H1 (cell line): ENCODE results near the gene MATR3. TPM values are rescaled to one million over a fixed set of nuclear protein-coding genes. Genes with fewer than 3 reads are reported as not detected.
A peak's percentile ranks its signal among the peaks of the same experiment; 100 is the strongest.

Experiments
- ASH2L ChIP-seq: fragments of 200-600, 300-600 bp; sonication (generic); IDR thresholded peaks from one replicate; pipeline ENCODE4 v1.7.1; 2017; ENCODE audit warnings: low read length
- CHD1 ChIP-seq: IDR thresholded peaks from 2 replicates; pipeline ENCODE4 v1.6.1; 2012; ENCODE audit warnings: low read depth, low read length, improper control_type of control experiment
- E2F6 ChIP-seq: IDR thresholded peaks from 2 replicates; pipeline ENCODE4 v1.6.1; 2012; ENCODE audit warnings: inconsistent platforms
- HDAC2 ChIP-seq, 2 experiments: fragments of 300-600 bp in 1 of 2; sonication (generic) in 1 of 2; IDR thresholded peaks; 2 replicates each; pipeline ENCODE4 v1.6.1; 2011 to 2012; ENCODE audit warnings: low read depth in 2 of 2, low read length in 2 of 2, mild to moderate bottlenecking in 2 of 2, moderate library complexity in 2 of 2, borderline replicate concordance in 1 of 2, inconsistent platforms in 1 of 2
- PHF8 ChIP-seq: fragments of 200-600 bp; sonication (generic); conservative IDR thresholded peaks from 2 replicates; pipeline ENCODE4 v1.7.1; 2012; ENCODE audit warnings: low read depth, mild to moderate bottlenecking, inconsistent platforms, low read length, moderate library complexity
- POLR2A ChIP-seq, 2 experiments: IDR thresholded peaks; 1 replicate in 1 of 2; 2 replicates in 1 of 2; pipeline ENCODE4 v1.6.1; 2011; ENCODE audit warnings: low read depth in 2 of 2, low read length in 2 of 2, mild to moderate bottlenecking in 2 of 2; ENCODE audit errors: control extremely low read depth in 1 of 2
- RAD21 ChIP-seq, 2 experiments: IDR thresholded peaks in 1 of 2; conservative IDR thresholded peaks in 1 of 2; 2 replicates each; pipeline ENCODE4 v1.6.1; 2011; ENCODE audit warnings: low read depth in 2 of 2, low read length in 2 of 2, improper control_type of control experiment in 1 of 2, inconsistent platforms in 1 of 2, mild to moderate bottlenecking in 1 of 2, moderate library complexity in 1 of 2
- SAP30 ChIP-seq: fragments of 300-600 bp; sonication (generic); IDR thresholded peaks from 2 replicates; pipeline ENCODE4 v1.7.1; 2012; ENCODE audit warnings: low read length, moderate library complexity, mild to moderate bottlenecking, inconsistent platforms; ENCODE audit not compliant: insufficient read depth, insufficient replicate concordance
- SIN3A ChIP-seq, 2 experiments: IDR thresholded peaks in 1 of 2; conservative IDR thresholded peaks in 1 of 2; 2 replicates each; pipeline ENCODE4 v1.6.1; 2011 to 2012; ENCODE audit warnings: low read length in 2 of 2, improper control_type of control experiment in 1 of 2, low read depth in 1 of 2, mild to moderate bottlenecking in 1 of 2
- SP1 ChIP-seq: IDR thresholded peaks from 2 replicates; pipeline ENCODE4 v1.6.1; 2011; ENCODE audit warnings: low read depth, low read length
- TBP ChIP-seq: IDR thresholded peaks from 2 replicates; pipeline ENCODE4 v1.6.1; 2011; ENCODE audit warnings: low read depth, low read length, improper control_type of control experiment
- TCF12 ChIP-seq: IDR thresholded peaks from 2 replicates; pipeline ENCODE4 v1.6.1; 2011; ENCODE audit warnings: low read depth, mild to moderate bottlenecking, low read length
- YY1 ChIP-seq: IDR thresholded peaks from 2 replicates; pipeline ENCODE4 v1.6.1; 2011; ENCODE audit warnings: low read depth, mild to moderate bottlenecking, low read length
- polyA plus RNA-seq, 7 experiments: library from polyadenylated mRNA; depleted of rRNA in 3 of 7; stranded (reverse) in 5 of 7; unstranded in 2 of 7; fragments of >200 nt in 5 of 7; fragments of 200-250 nt in 2 of 7; gene quantifications; 1 replicate in 5 of 7; 2 replicates in 1 of 7; 4 replicates in 1 of 7; pipeline versions ENCODE4 v1.2.1 to v1.2.3, GENCODE V29; 2011 to 2013; ENCODE audit warnings: missing spikeins in 2 of 7, mixed read lengths in 2 of 7
- total RNA-seq: library from RNA; stranded (reverse); fragmentation: NEBNext Ultra II Directional; extraction: Animal tissue kit (Norgen Biotek cat#: 25700); gene quantifications from 2 replicates; pipeline ENCODE4 v1.2.1, GENCODE V29; 2021
- TF ChIP-seq, protein P1 (sequence below): IDR thresholded peaks from 2 replicates; pipeline ENCODE4 v1.6.1; 2011; ENCODE audit warnings: low read depth, mild to moderate bottlenecking, low read length; ENCODE audit not compliant: insufficient read depth

Gene MATR3
- total and polyA plus RNA-seq, 2 of the 8 experiments (the other 6 are each of a cell fraction or from before 2014, with no cell fraction given), result 116 to 389 TPM

GRCh38 chr5:139273572-139274289 lies 19.8 kb upstream of the MATR3 start (continued):
- TF ChIP-seq SP1 (peak; percentile 82; the same call in 1 of the 2 replicates), SAP30 (peak; percentile 13), E2F6 (peak; percentile 80), TCF12 (0 out of 2 replicates have a peak, but pooled peaks have one; percentile 41), RAD21 (IDR thresholded peaks at IDR 0.05 in 1 of 2, conservative IDR thresholded peaks at IDR 0.05 in 1 of 2; ENCODE audit: low read depth in 2 of 2, low read length in 2 of 2) (peak in 1 of 2 experiments; percentile 2; a peak in 1 of 4 replicates), SIN3A (conservative IDR thresholded peaks at IDR 0.05 in 1 of 2, IDR thresholded peaks at IDR 0.05 in 1 of 2; ENCODE audit: low read depth in 1 of 2, low read length in 2 of 2) (peak; percentile 43 to 88; a peak in 2 of 4 replicates), TBP (peak; percentile 93), CHD1 (0 out of 2 replicates have a peak, but pooled peaks have one; percentile 2), PHF8 (peak; percentile 78), YY1 (peak; percentile 56; the same call in 1 of the 2 replicates), ASH2L (peak; percentile 42), HDAC2 (IDR thresholded peaks at IDR 0.05; ENCODE audit: borderline replicate concordance in 1 of 2, low read depth in 2 of 2, low read length in 2 of 2) (0 out of 4 replicates have a peak, but pooled peaks of 1 of the 2 experiments have one; percentile 35), POLR2A (IDR thresholded peaks at IDR 0.05; ENCODE audit: control extremely low read depth in 1 of 2, low read depth in 2 of 2, low read length in 2 of 2) (peak; percentile 90 to 95)
- TF ChIP-seq, protein P1, sequence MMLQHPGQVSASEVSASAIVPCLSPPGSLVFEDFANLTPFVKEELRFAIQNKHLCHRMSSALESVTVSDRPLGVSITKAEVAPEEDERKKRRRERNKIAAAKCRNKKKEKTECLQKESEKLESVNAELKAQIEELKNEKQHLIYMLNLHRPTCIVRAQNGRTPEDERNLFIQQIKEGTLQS, result no peak
